Hepatocyte (in vitro differentiated cells): ENCODE measurements around the gene RSKR.

Experiments
- EZH2 ChIP-seq: fragments of 200-600 bp; sonication (generic); IDR thresholded peaks from 2 replicates; pipeline ENCODE4 v1.6.1; 2016; ENCODE audit warnings: antibody characterized with exemption, mild to moderate bottlenecking, borderline replicate concordance
- EZH2phosphoT487 ChIP-seq: fragments of 200-600 bp; sonication (generic); IDR thresholded peaks from one replicate; pipeline ENCODE4 v1.6.1; 2018; ENCODE audit warnings: antibody characterized with exemption, mild to moderate bottlenecking, low read depth, moderate library complexity; ENCODE audit not compliant: unreplicated experiment, severe bottlenecking
- TF ChIP-seq, protein P1 (sequence below): fragments of 200-600 bp; sonication (generic); IDR thresholded peaks from 2 replicates; pipeline ENCODE4 v1.5.1; 2016; ENCODE audit warnings: antibody characterized with exemption, mild to moderate bottlenecking; ENCODE audit not compliant: poor library complexity

DNA sequence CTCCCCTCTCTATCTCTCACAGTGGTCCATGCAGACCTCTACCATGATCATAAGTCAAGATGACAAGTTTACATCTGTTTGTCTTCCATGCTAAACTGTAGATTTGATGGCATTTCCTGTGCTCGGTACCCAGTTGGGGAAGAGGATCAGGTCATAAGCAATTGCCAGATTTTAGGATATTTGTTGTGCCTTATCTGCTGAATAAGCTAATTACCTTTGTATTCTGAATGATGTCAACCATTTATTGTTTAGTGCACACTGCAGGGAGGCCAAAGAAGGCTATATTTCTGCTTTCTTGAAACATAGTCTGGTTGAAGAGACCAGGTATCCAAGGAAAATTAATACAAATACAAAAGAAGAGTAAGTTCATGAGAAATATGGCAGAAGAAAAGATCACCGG lies 31.5 kb downstream of the RSKR start:
- TF ChIP-seq, protein P1, sequence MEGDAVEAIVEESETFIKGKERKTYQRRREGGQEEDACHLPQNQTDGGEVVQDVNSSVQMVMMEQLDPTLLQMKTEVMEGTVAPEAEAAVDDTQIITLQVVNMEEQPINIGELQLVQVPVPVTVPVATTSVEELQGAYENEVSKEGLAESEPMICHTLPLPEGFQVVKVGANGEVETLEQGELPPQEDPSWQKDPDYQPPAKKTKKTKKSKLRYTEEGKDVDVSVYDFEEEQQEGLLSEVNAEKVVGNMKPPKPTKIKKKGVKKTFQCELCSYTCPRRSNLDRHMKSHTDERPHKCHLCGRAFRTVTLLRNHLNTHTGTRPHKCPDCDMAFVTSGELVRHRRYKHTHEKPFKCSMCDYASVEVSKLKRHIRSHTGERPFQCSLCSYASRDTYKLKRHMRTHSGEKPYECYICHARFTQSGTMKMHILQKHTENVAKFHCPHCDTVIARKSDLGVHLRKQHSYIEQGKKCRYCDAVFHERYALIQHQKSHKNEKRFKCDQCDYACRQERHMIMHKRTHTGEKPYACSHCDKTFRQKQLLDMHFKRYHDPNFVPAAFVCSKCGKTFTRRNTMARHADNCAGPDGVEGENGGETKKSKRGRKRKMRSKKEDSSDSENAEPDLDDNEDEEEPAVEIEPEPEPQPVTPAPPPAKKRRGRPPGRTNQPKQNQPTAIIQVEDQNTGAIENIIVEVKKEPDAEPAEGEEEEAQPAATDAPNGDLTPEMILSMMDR, result no peak
- TF ChIP-seq EZH2, result no peak
- no peak for TF ChIP-seq EZH2phosphoT487
